RWPE2 (cell line): ENCODE data around the gene TTN.

ENCODE experiments used
- ATAC-seq: fragments of 200-7000 bp; cut with Tn5 transposase; 3 replicates; pipeline ENCODE4 v1.9.1; 2021; ENCODE audit warnings: low read depth
- DNase-seq: peaks from one replicate; pipeline ENCODE4 v3.0.0-alpha.2; 2020; ENCODE audit warnings: low spot score
- H3K27ac ChIP-seq: fragments of 450-650 bp; 2 replicates; pipeline ENCODE4 v1.5.1; 2017; ENCODE audit warnings: mild to moderate bottlenecking; ENCODE audit not compliant: poor library complexity, severe bottlenecking
- H3K27me3 ChIP-seq: fragments of 250-450 bp; sonication (Bioruptor Pico); 2 replicates; pipeline ENCODE4 v1.5.1; 2021; ENCODE audit warnings: mild to moderate bottlenecking, moderate library complexity; ENCODE audit not compliant: insufficient read depth, poor library complexity, severe bottlenecking
- H3K36me3 ChIP-seq: fragments of 250-450 bp; sonication (Bioruptor Pico); 2 replicates; pipeline ENCODE4 v1.5.1; 2020; ENCODE audit warnings: low read depth, mild to moderate bottlenecking, moderate library complexity
- H3K4me1 ChIP-seq: fragments of 250-450 bp; sonication (Bioruptor Pico); 2 replicates; pipeline ENCODE4 v1.5.1; 2021; ENCODE audit warnings: mild to moderate bottlenecking, moderate library complexity; ENCODE audit not compliant: insufficient read depth, poor library complexity, severe bottlenecking
- H3K4me3 ChIP-seq: fragments of 250-450 bp; sonication (Bioruptor Pico); 2 replicates; pipeline ENCODE4 v1.5.1; 2021; ENCODE audit warnings: mild to moderate bottlenecking, moderate library complexity; ENCODE audit not compliant: severe bottlenecking
- H3K9me3 ChIP-seq: fragments of 250-450 bp; sonication (Bioruptor Pico); 2 replicates; pipeline ENCODE4 v1.5.1; 2021; ENCODE audit warnings: mild to moderate bottlenecking, moderate library complexity; ENCODE audit not compliant: severe bottlenecking
- TF ChIP-seq, protein P1 (sequence below): fragments of 450-650 bp; IDR thresholded peaks from one replicate; pipeline ENCODE4 v1.5.1; 2017; ENCODE audit warnings: mild to moderate bottlenecking, moderate library complexity; ENCODE audit not compliant: poor library complexity, severe bottlenecking

Gene TTN

DNA sequence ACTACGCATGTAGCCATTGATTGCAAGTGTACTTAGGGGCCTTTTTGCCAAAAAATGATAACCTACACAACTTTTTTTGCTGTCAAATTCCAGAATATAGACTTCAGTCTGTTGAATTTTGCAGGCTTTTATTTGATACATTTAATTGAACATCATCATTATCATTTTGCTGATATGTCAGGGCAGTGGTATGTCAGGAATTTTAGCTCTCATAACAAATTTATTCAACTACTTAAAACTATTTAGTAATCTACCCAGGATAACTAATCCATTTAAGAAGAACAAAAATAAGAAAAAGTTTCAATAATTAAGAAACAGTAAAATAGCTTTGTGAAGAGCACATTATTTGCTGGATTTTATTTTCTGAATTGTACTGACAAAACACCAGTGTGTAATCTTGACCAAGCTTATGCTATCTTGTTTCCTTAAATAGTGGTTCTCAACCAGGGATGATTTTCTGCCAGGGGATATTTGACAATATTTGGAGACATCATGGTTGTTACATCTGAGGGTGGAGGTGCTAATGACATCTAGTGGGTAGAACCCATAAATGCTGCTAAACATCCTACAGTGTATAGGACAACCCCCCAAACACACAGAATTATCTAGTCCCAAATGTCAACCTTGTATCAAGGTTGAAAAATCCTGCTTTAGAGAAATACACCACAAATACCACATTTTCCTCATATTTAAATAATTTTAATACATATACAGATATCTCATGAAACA is 12.1 kb upstream of the TTN start:
- Histone ChIP-seq H3K27me3 (no peaks in the 10 kb centered on the region), H3K4me3 (no peak overlapping the region), H3K9me3 (no peaks in the 10 kb centered on the region), H3K36me3 (no peaks in the 10 kb centered on the region), H3K4me1 (no peaks in the 10 kb centered on the region), H3K27ac (no peak overlapping the region)
- TF ChIP-seq, protein P1, sequence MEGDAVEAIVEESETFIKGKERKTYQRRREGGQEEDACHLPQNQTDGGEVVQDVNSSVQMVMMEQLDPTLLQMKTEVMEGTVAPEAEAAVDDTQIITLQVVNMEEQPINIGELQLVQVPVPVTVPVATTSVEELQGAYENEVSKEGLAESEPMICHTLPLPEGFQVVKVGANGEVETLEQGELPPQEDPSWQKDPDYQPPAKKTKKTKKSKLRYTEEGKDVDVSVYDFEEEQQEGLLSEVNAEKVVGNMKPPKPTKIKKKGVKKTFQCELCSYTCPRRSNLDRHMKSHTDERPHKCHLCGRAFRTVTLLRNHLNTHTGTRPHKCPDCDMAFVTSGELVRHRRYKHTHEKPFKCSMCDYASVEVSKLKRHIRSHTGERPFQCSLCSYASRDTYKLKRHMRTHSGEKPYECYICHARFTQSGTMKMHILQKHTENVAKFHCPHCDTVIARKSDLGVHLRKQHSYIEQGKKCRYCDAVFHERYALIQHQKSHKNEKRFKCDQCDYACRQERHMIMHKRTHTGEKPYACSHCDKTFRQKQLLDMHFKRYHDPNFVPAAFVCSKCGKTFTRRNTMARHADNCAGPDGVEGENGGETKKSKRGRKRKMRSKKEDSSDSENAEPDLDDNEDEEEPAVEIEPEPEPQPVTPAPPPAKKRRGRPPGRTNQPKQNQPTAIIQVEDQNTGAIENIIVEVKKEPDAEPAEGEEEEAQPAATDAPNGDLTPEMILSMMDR, result no peak
- no peak for ATAC-seq
- no peak for DNase-seq

GRCh38 chr2:178811901-178812300 is 4.7 kb upstream of the TTN start:
- Histone ChIP-seq H3K4me3 (no peak overlapping the region), H3K9me3 (no peaks in the 10 kb centered on the region), H3K36me3 (no peaks in the 10 kb centered on the region), H3K4me1 (no peaks in the 10 kb centered on the region), H3K27ac (no peak overlapping the region), H3K27me3 (no peaks in the 10 kb centered on the region)
- ATAC-seq (no peak), DNase-seq (no peak)
- TF ChIP-seq, protein P1, result no peak

GRCh38 chr2:178811045-178811444 is 3.8 kb upstream of the TTN start:
- no peaks in the 10 kb centered on the region for H3K9me3 ChIP-seq
- H3K4me3 ChIP-seq, result no peak overlapping the region
- DNase-seq, result no peak
- H3K27me3 ChIP-seq, result no peaks in the 10 kb centered on the region
- H3K4me1 ChIP-seq, result no peaks in the 10 kb centered on the region
- TF ChIP-seq, protein P1, result no peak
- no peak overlapping the region for H3K27ac ChIP-seq
- no peaks in the 10 kb centered on the region for H3K36me3 ChIP-seq
- ATAC-seq, result no peak

DNA sequence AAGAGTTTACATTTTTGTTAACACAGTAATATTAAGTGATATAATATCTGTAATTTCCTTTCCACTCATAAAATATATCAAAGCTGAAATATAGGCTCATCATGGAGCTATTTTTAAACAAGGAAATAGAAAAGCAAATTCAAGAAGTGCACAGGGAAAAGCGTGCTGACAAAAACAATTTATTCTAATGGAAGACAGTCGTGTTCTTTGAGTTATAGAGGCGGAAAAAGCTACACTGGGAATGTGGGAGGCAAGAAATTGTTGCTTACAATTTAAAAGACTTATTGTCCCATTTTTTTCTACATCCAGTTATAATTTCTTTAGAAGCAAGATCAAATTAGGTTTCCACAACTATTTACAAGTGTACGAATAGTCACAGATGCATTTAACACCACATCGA is 3.2 kb upstream of the TTN start:
- DNase-seq (no peak), ATAC-seq (no peak)
- TF ChIP-seq, protein P1, result no peak
- H3K36me3 ChIP-seq, result no peaks in the 10 kb centered on the region
- no peaks in the 10 kb centered on the region for H3K4me1 ChIP-seq
- H3K9me3 ChIP-seq, result no peaks in the 10 kb centered on the region
- no peak overlapping the region for H3K4me3 ChIP-seq
- no peak overlapping the region for H3K27ac ChIP-seq
- no peaks in the 10 kb centered on the region for H3K27me3 ChIP-seq

GRCh38 chr2:178806543-178806942 is 680 bp downstream of the TTN start:
- H3K27me3 ChIP-seq, result no peaks in the 10 kb centered on the region
- DNase-seq (no peak), ATAC-seq (no peak)
- H3K4me1 ChIP-seq, result no peaks in the 10 kb centered on the region
- TF ChIP-seq, protein P1, result no peak
- H3K36me3 ChIP-seq, result no peaks in the 10 kb centered on the region
- H3K4me3 ChIP-seq, result no peak overlapping the region
- H3K9me3 ChIP-seq, result no peaks in the 10 kb centered on the region
- H3K27ac ChIP-seq, result no peak overlapping the region
